Left colon (tissue), 2 donors: ENCODE measurements around the gene NFIA. TPM values are rescaled to one million over a fixed set of nuclear protein-coding genes. Genes with fewer than 3 reads are reported as not detected.
A peak's percentile ranks its signal among the peaks of the same experiment; 100 is the strongest.

Experiments
- ATAC-seq: fragments of 200-7000 bp; cut with Tn5 transposase; one replicate; pipeline ENCODE4 v1.9.1; 2020; ENCODE audit warnings: mild to moderate bottlenecking, moderate library complexity
- DNase-seq, 2 donors: peaks; one replicate each; pipeline ENCODE4 v3.0.0-alpha.2; 2020
- intact Hi-C, 2 donors: fragments of 100-400 bp; cut with DNase I in 1 of 2; cut with micrococcal nuclease in 1 of 2; formaldehyde crosslinking; loops; one replicate each; pipeline versions ENCODE4 v1.11.2 to v1.14.0; 2022; cut with DNase I, micrococcal nuclease
- total RNA-seq, 2 donors: library from RNA; stranded (reverse); fragmentation: NEBNext Ultra II Directional; extraction: Animal tissue kit (Norgen Biotek cat#: 25700); gene quantifications; one replicate each; pipeline ENCODE4 v1.2.1, GENCODE V29; 2021
- donor health status: DM: no; HTN: no; CAD: no.
- donor health status: DM: yes; HTN: yes; CAD: no.

NFIA gene
- total RNA-seq, 2 donors from 2014 or later = 51.1 to 51.4 TPM

- intact Hi-C loops = no loop called here
- ATAC-seq (peak; percentile 66), DNase-seq (no peak)
These were observed 231.6 kb downstream of the NFIA start for GRCh38 chr1:61313906-61314422.

- intact Hi-C loops = no loop called here
- ATAC-seq (no peak), DNase-seq (no peak)
These were observed 232.7 kb downstream of the NFIA start for GRCh38 chr1:61315011-61315410.

- peak; percentile 10 for ATAC-seq
- intact Hi-C loops = no loop called here
- DNase-seq = no peak
These were observed 234.1 kb downstream of the NFIA start for GRCh38 chr1:61316493-61316892.

GRCh38 chr1:61318319-61319125 is 236.2 kb downstream of the NFIA start:
- ATAC-seq = peak; percentile 17
- peak in 1 of 2 donors; percentile 28 for DNase-seq
- intact Hi-C loops = no loop called here

- intact Hi-C loops = no loop called here
- DNase-seq (no peak), ATAC-seq (no peak)
These were observed 238.2 kb downstream of the NFIA start for GRCh38 chr1:61320575-61320974.

- intact Hi-C loops = no loop called here
- no peak for ATAC-seq
- no peak for DNase-seq
These were observed 239.8 kb downstream of the NFIA start for GRCh38 chr1:61322008-61322744.

GRCh38 chr1:61322769-61323168 is 240.4 kb downstream of the NFIA start:
- intact Hi-C loops = no loop called here
- DNase-seq = no peak
- ATAC-seq = peak; percentile 54

GRCh38 chr1:61323681-61324328 is 241.4 kb downstream of the NFIA start:
- DNase-seq = no peak
- intact Hi-C loops = no loop called here
- no peak for ATAC-seq

GRCh38 chr1:61326713-61327112 is 244.4 kb downstream of the NFIA start:
- DNase-seq = no peak
- no peak for ATAC-seq
- intact Hi-C loops = no loop called here

- no peak for ATAC-seq
- intact Hi-C loops = no loop called here
- no peak for DNase-seq
These were observed 245.1 kb downstream of the NFIA start for GRCh38 chr1:61327436-61327835.

- intact Hi-C loops = no loop called here
- no peak for DNase-seq
- no peak for ATAC-seq
These were observed 247.2 kb downstream of the NFIA start for GRCh38 chr1:61329556-61329955.

- DNase-seq (no peak), ATAC-seq (no peak)
- intact Hi-C loops = loop anchor here in 1 of 2 donors (10.0 kb wide), 1 partner anchor 255 kb away; no protein-coding TSS in a partner anchor
These were observed 247.7 kb downstream of the NFIA start for GRCh38 chr1:61330018-61330417.

- DNase-seq (no peak), ATAC-seq (no peak)
- intact Hi-C loops = loop anchor here in 1 of 2 donors (10.0 kb wide), 1 partner anchor 256 kb away; no protein-coding TSS in a partner anchor
These were observed 248.2 kb downstream of the NFIA start for GRCh38 chr1:61330571-61330970.

- ATAC-seq = no peak
- intact Hi-C loops = loop anchor here in 1 of 2 donors (10.0 kb wide), 1 partner anchor 257 kb away; no protein-coding TSS in a partner anchor
- DNase-seq = no peak
These were observed 249.9 kb downstream of the NFIA start for GRCh38 chr1:61332196-61332753.

GRCh38 chr1:61332796-61333195 is 250.4 kb downstream of the NFIA start:
- ATAC-seq = no peak
- no peak for DNase-seq
- intact Hi-C loops = loop anchor here in 1 of 2 donors (10.0 kb wide), 1 partner anchor 258 kb away; no protein-coding TSS in a partner anchor

- ATAC-seq = no peak
- no peak for DNase-seq
- intact Hi-C loops = loop anchor here in 1 of 2 donors (10.0 kb wide), 1 partner anchor 260 kb away; no protein-coding TSS in a partner anchor
These were observed 252.6 kb downstream of the NFIA start for GRCh38 chr1:61334718-61335589.

GRCh38 chr1:61337037-61337436 is 254.7 kb downstream of the NFIA start:
- intact Hi-C loops = loop anchor here in 1 of 2 donors (10.0 kb wide), 1 partner anchor 262 kb away; no protein-coding TSS in a partner anchor
- DNase-seq (no peak), ATAC-seq (no peak)
